Fibroblast of peridontal ligament (primary cell): Measurements from ENCODE around the gene CHMP6.
A peak's percentile ranks its signal among the peaks of the same experiment; 100 is the strongest.
"Not testable (repeated sequence)": the region's sequence is repeated elsewhere in the genome, so short reads cannot be mapped to it uniquely, and the experiment has no call there.

Source experiments
- DNase-seq: peaks from one replicate; pipeline ENCODE4 v3.0.0-alpha.2; 2010; ENCODE audit errors: extremely low read depth

Gene CHMP6

DNA sequence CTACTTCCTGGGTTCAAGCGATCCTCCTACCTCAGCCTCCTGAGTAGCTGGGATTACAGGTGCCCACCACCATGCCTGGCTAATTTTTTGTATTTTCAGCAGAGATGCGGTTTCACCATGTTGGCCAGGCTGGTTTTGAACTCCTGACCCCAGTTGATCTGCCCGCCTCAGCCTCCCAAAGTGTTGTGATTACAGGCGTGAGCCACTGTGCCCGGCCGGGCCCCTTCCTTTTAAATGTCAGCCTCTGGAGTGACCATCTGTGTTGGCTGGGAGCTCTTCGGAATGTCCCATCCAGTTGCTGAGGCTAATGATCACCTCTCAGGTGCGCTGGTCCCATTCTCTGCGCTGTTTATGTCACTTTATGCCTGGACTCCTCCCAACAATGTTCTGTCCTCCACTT, 38.7 kb downstream of the CHMP6 start:
- DNase-seq, result not testable (repeated sequence)

GRCh38 chr17:81030741-81031565, 39.3 kb downstream of the CHMP6 start:
- DNase-seq, result no peak

GRCh38 chr17:81031566-81032550, 40.2 kb downstream of the CHMP6 start:
- no peak for DNase-seq

- DNase-seq, result no peak
Observed at GRCh38 chr17:81032641-81033480, 41.2 kb downstream of the CHMP6 start.

DNA sequence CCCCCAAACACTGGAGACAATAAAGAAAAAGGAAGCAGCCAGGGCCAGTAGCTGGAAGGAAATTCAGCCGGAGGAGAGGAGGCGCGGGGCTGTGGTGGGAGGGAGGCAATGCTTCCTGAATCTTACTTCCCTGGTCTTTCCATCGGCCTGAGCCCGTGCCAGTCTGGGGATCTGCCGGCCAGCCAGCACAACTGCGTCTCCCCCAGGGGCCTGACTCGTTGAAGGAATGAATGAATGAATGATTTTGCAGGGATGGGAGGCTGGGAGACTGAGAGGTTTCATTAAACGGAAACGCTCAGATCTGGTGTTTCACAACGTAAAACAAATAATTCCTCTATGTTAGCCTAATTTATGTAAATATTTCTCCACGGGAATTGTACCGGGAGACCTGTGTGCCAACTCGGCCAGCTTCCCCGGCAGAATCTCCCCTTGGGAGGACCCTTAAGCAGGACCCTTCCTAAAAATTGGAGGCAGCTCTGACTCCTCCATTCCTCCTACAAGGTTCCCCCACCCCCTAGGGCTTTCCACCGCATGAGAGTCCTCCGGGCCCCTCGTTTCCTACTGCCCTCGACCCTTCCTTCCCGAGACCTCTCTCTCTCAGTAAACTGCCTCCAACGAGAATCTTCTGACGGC, 42.0 kb downstream of the CHMP6 start:
- no peak for DNase-seq

GRCh38 chr17:81034168-81034777, 42.6 kb downstream of the CHMP6 start:
- DNase-seq, result no peak

- peak; percentile 88 for DNase-seq
Observed at GRCh38 chr17:81034779-81035520, 43.3 kb downstream of the CHMP6 start, which contains the start of gene BAIAP2. BAIAP2 (plus strand) TSS chr17:81035151; CDS start chr17:81035255, 104 bp downstream.

GRCh38 chr17:81035521-81036196, 44.0 kb downstream of the CHMP6 start:
- DNase-seq, result peak; percentile 21

DNA sequence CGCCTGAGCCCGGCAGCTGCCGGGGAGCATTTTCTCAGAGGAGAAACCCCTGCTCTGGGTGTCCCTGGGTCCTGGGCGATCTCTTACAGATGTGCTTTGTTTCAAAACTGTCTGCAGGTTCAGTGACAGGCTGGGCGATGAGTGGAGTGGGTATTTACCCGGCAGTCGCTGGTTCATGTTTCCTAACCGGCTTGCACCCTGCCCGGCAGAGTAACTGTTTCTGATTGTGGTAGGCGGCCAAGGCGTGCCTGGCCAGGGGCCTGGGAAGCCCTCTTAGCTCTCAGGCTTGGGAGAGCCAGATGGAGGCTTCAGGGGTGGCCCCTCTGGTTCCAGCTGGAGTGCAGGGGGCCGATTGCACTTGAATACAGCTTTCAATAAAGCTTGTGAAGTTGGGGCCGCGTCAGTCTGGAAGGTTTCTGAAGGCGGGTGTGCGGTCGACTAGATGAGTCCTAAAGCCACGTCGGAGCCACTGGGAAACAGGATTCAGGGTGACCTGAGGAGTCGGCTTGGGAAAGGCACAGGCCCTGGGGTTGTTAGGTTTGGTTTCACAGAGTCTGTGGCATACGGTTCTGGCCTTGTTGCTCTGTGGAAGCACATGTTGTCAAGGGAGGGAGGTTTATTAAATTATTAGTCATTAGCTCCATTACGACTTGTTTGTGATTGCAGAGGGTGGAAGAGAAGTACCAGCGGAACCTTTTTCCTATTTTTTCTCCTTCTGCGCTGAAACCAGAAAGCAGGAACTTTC, 44.7 kb downstream of the CHMP6 start:
- peak; percentile 10 for DNase-seq

- DNase-seq, result no peak
Observed at GRCh38 chr17:81037026-81037797, 45.6 kb downstream of the CHMP6 start.

DNA sequence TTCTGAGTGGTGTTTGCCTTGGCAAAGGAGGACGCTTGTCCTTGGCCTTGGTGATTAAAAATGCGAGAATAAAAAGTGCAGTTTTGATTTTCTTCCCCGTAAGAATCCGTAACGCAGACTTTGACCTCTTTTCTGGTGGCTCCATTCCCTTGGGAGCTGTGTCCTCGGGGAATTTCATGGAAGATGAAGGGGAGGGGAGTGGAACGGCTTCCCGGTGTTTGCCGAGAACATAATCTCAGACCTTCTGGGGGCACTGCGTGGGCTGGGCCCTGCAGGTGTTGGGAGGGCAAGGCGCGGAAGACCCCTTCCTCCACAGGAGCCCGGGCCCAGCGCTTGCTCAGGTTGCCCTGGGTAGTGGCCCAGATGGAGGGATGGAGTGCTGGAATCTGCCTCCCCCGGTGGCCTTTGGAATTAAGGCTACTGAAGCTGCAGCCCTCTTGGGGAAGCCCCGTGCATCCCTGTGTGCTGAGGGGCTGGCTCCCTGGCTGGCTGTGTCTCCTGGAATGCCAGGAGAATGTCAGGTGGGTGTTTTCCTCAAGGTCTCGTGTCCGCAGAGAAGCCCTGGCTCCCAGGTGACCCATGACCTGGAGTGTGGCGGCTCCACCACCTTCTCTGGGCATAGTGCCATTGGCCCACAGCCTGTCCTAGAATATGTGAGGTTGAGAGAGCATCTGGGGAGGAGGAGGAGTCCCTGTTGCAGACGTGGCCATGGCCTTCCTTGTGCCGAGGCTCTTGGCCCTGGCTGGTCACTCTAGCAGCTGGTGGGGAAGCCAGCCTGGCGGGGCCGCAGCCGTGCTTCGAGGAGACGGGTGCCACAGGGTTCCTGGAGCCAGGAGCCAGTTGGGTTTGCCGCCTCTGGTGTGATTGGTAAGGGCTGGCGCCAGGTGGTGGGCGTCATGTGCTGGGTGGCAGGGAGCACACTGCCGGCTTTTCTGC, 46.4 kb downstream of the CHMP6 start:
- DNase-seq, result no peak

DNA sequence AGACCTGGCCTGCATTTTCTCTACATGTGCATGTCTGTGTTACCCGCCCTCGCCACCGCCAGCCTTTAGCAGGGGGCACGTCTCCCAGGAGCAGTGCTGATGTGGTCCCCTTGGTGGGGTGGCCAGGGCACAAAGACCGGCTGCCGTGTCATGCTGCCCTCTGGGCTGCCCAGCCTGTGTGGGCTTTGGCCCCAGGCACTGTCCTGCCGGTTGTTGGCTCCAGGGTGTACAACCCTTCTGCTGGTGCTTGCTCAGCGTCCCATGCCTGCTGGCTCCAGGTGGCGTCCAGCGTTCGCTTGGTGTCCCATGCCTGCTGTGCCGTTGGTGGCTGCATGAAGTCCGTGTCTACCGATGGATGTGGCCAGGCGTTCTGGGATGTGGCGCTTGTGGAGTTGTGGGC, 47.5 kb downstream of the CHMP6 start:
- no peak for DNase-seq

DNA sequence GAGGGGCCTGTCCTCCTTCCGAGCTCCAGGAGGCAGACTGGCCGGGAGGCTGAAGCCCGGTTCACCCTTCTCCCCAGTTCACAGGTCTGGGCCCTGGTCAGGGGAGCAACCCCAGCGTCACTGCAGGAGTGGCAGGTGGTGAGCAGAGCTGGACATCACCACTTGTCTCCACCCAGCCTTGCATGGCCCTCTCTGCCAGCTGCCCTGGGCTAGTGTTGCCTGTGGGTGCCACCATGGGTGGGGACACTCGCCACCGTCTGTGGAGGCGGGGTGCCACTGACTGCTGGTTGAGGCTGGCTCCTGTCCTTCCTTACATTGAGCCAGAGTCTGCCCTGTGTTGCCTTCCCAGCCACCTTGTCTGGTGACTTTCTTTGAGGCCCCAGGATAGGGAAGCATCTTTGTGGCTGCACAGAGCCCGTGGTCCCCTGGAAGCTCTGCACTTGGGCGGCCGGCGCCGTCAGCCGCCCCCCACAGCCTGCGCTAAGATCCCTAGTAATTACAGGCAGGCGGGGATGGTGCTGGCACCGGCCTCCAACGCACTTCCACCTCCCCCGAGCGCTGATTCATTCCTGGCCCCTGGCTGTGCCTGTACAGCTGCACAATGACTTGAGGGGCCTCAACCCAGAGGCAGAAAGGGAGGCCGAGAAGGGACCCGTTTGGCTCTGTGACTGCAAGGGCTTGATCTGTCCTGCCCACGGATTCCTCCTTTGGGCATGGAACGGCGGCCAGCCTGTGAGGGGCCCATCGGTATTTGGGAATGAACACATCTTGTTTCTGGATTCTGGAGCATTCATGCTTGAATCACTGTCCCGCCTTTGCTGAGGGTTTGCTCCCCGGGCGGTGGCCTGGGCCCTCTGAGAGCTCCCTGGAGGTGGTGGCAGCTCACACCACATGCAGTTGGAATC, 48.5 kb downstream of the CHMP6 start:
- DNase-seq, result peak; percentile 50

DNA sequence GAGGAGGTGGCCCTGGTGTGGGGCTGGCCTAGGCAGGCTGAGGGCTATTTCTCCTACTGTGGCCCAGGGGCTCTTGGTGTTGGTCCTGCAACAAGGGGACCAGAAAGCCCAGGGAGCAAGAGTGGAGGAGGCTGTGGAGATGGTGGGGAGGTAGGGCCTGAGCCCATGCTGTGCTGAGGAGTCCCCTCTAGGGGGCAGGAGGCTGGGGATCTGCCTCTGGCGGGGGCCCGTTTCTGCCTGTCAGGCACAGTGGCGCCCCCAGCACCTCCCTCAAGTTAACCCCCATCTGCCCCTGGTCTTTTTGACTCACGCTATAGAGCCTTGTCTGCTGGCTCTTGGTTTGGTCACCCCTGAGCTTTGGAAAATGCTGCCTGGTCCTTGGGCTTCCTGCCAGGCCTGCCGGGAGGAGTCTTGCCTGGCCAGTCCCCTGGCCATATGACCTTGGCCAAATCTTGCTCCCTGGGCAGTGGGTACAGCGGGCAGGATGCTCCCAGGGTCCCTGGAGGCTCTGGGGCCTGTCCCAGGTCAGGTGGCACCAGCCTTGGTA, 49.2 kb downstream of the CHMP6 start:
- DNase-seq, result peak; percentile 11

DNA sequence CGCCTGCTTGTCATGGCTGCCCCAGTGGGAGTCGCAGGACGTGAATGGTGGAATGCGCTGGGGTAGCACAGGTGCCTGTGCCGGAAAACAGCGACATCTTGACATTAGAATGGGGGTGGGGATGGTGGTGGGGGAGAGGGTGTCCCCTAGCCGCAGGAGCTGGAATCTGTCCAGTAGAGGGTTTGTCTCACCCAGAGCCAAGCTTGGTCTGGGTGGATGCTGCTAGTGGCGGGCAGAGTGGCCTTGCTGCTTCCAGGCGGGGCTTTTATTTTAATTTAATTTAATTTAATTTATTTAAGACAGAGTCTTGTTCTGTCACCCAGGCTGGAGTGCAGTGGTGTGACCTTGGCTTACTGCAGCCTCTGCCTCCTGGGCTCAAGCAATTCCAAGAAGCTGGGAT, 51.0 kb downstream of the CHMP6 start:
- DNase-seq, result no peak
